HepG2 (cell line): ENCODE measurements around the gene TBC1D7. TPM values are rescaled to one million over a fixed set of nuclear protein-coding genes. Genes with fewer than 3 reads are reported as not detected.

Experiments used
- CSRNP1 ChIP-seq: sonication (generic); formaldehyde crosslinking; IDR thresholded peaks from 2 replicates; pipeline ENCODE4 v1.8.1; 2023; ENCODE audit warnings: mild to moderate bottlenecking, missing genetic modification reagents
- GFI1 ChIP-seq: sonication (generic); formaldehyde crosslinking; IDR thresholded peaks from 2 replicates; pipeline ENCODE4 v1.5.0; 2020; ENCODE audit warnings: missing genetic modification reagents, mild to moderate bottlenecking, borderline replicate concordance
- GZF1 ChIP-seq: sonication (generic); formaldehyde crosslinking; IDR thresholded peaks from 2 replicates; pipeline ENCODE4 v1.5.1; 2020; ENCODE audit warnings: mild to moderate bottlenecking, missing genetic modification reagents
- KAT7 ChIP-seq: IDR thresholded peaks from 2 replicates; pipeline ENCODE4 v1.6.1; 2018; ENCODE audit warnings: borderline replicate concordance, missing compliant biosample characterization
- KAT8 ChIP-seq: IDR thresholded peaks from 2 replicates; pipeline ENCODE4 v1.6.1; 2016; ENCODE audit warnings: missing genetic modification reagents, missing compliant biosample characterization
- MED8 ChIP-seq: sonication (generic); formaldehyde crosslinking; IDR thresholded peaks from 2 replicates; pipeline ENCODE4 v1.8.1; 2023; ENCODE audit warnings: mild to moderate bottlenecking, missing genetic modification reagents; ENCODE audit not compliant: insufficient replicate concordance
- MLLT10 ChIP-seq: sonication (generic); formaldehyde crosslinking; IDR thresholded peaks from 2 replicates; pipeline ENCODE4 v1.4.0; 2020; ENCODE audit warnings: missing genetic modification reagents
- PAF1 ChIP-seq: IDR thresholded peaks from 2 replicates; pipeline ENCODE4 v1.6.1; 2016; ENCODE audit warnings: missing genetic modification reagents, missing compliant biosample characterization
- REL ChIP-seq: sonication (generic); formaldehyde crosslinking; conservative IDR thresholded peaks from 2 replicates; pipeline ENCODE4 v1.8.0; 2022; ENCODE audit warnings: mild to moderate bottlenecking, missing genetic modification reagents, moderate library complexity
- REXO4 ChIP-seq: sonication (generic); formaldehyde crosslinking; IDR thresholded peaks from 2 replicates; pipeline ENCODE4 v1.8.0; 2022; ENCODE audit warnings: missing genetic modification reagents, mild to moderate bottlenecking, borderline replicate concordance
- RFX5 ChIP-seq: IDR thresholded peaks from 2 replicates; pipeline ENCODE4 v1.6.1; 2011; ENCODE audit warnings: low read depth, low read length, improper control_type of control experiment
- RFXANK ChIP-seq: IDR thresholded peaks from 2 replicates; pipeline ENCODE4 v1.6.1; 2016
- SKIL ChIP-seq: sonication (generic); formaldehyde crosslinking; IDR thresholded peaks from 2 replicates; pipeline ENCODE4 v1.8.0; 2022; ENCODE audit warnings: missing genetic modification reagents, mild to moderate bottlenecking, moderate library complexity, borderline replicate concordance
- SMAD1 ChIP-seq: sonication (generic); formaldehyde crosslinking; IDR thresholded peaks from 2 replicates; pipeline ENCODE4 v1.4.0; 2020; ENCODE audit warnings: missing genetic modification reagents, low read depth, mild to moderate bottlenecking, borderline replicate concordance
- SNAPC5 ChIP-seq: sonication (generic); formaldehyde crosslinking; IDR thresholded peaks from 2 replicates; pipeline ENCODE4 v1.8.1; 2023; ENCODE audit warnings: mild to moderate bottlenecking, missing genetic modification reagents, borderline replicate concordance
- SOX5 ChIP-seq: IDR thresholded peaks from 2 replicates; pipeline ENCODE4 v1.6.1; 2016; ENCODE audit warnings: borderline replicate concordance
- SP5 ChIP-seq: IDR thresholded peaks from 2 replicates; pipeline ENCODE4 v1.6.1; 2016; ENCODE audit warnings: low read depth, borderline replicate concordance
- XRCC5 ChIP-seq: fragments of 200-400 bp; formaldehyde crosslinking; optimal IDR thresholded peaks from 2 replicates; pipeline ENCODE3; 2017; ENCODE audit warnings: mild to moderate bottlenecking, low read length
- ZBED4 ChIP-seq: sonication (generic); formaldehyde crosslinking; IDR thresholded peaks from 2 replicates; pipeline ENCODE4 v1.4.0; 2020; ENCODE audit warnings: missing genetic modification reagents, borderline replicate concordance
- ZNF24 ChIP-seq: fragments of 450-650 bp; IDR thresholded peaks from 2 replicates; pipeline ENCODE4 v1.6.1; 2017; ENCODE audit warnings: antibody characterized with exemption, mild to moderate bottlenecking
- ZNF329 ChIP-seq: sonication (generic); formaldehyde crosslinking; IDR thresholded peaks from 2 replicates; pipeline ENCODE4 v1.9.0; 2021; ENCODE audit warnings: low read depth, mild to moderate bottlenecking, missing genetic modification reagents
- ZNF331 ChIP-seq: sonication (generic); formaldehyde crosslinking; IDR thresholded peaks from 2 replicates; pipeline ENCODE4 v1.4.0; 2020; ENCODE audit warnings: missing genetic modification reagents
- ZNF543 ChIP-seq: sonication (generic); formaldehyde crosslinking; IDR thresholded peaks from 2 replicates; pipeline ENCODE4 v1.4.0; 2020; ENCODE audit warnings: mild to moderate bottlenecking, missing genetic modification reagents
- ZNF652 ChIP-seq: IDR thresholded peaks from 2 replicates; pipeline ENCODE4 v1.6.1; 2016; ENCODE audit warnings: low read depth, borderline replicate concordance
- ZNF792 ChIP-seq: IDR thresholded peaks from 2 replicates; pipeline ENCODE4 v1.6.1; 2016
- polyA plus RNA-seq, 8 experiments: library from polyadenylated mRNA; depleted of rRNA in 3 of 8; stranded (reverse) in 7 of 8; unstranded in 1 of 8; fragments of >200 nt; fragmentation: Illumina TruSeq in 4 of 8; extraction: Trizol in 4 of 8; gene quantifications; 2 replicates each; pipeline versions ENCODE4 v1.2.1 to v1.2.3, GENCODE V29; 2011 to 2016; ENCODE audit warnings: low read depth in 4 of 8, missing spikeins in 1 of 8, mixed read lengths in 1 of 8; ENCODE audit not compliant: insufficient read depth in 1 of 8
- total RNA-seq, 5 experiments: library from RNA; depleted of rRNA; stranded (reverse); fragments of >200 nt; fragmentation: Illumina TruSeq; extraction: Trizol; gene quantifications; 2 replicates each; pipeline ENCODE4 v1.2.3, GENCODE V29; 2016; ENCODE audit warnings: low read depth in 1 of 5

Gene TBC1D7
- total and polyA plus RNA-seq, 2 of the 13 experiments (the other 11 are each of a cell fraction or from before 2014, with no cell fraction given): 23.3 to 30.8 TPM

- no peak for TF ChIP-seq ZBED4 (CRISPR knock-in tag)
- TF ChIP-seq SNAPC5 (CRISPR knock-in tag): no peak
- TF ChIP-seq REL (CRISPR knock-in tag): no peak
- TF ChIP-seq GZF1 (CRISPR knock-in tag): no peak
- TF ChIP-seq ZNF792 (CRISPR knock-in tag): 0 out of 2 replicates have a peak, but pooled peaks have one; percentile 27
- TF ChIP-seq SP5 (CRISPR knock-in tag): no peak
- TF ChIP-seq ZNF24: no peak
- no peak for TF ChIP-seq GFI1 (CRISPR knock-in tag)
- TF ChIP-seq SMAD1 (CRISPR knock-in tag): 0 out of 2 replicates have a peak, but pooled peaks have one; percentile 27
- no peak for TF ChIP-seq MED8 (CRISPR knock-in tag)
- TF ChIP-seq ZNF329 (CRISPR knock-in tag): no peak
- no peak for TF ChIP-seq MLLT10 (CRISPR knock-in tag)
- no peak for TF ChIP-seq KAT7 (CRISPR knock-in tag)
- TF ChIP-seq ZNF331 (CRISPR knock-in tag): 0 out of 2 replicates have a peak, but pooled peaks have one; percentile 14
- TF ChIP-seq KAT8 (CRISPR knock-in tag): 0 out of 2 replicates have a peak, but pooled peaks have one; percentile 37
- no peak for TF ChIP-seq REXO4
- no peak for TF ChIP-seq ZNF652 (CRISPR knock-in tag)
- no peak for TF ChIP-seq SKIL
- TF ChIP-seq RFXANK: no peak
- no peak for TF ChIP-seq RFX5
- no peak for TF ChIP-seq CSRNP1 (CRISPR knock-in tag)
- peak; percentile 41 for TF ChIP-seq XRCC5
- no peak for TF ChIP-seq ZNF543 (CRISPR knock-in tag)
- no peak for TF ChIP-seq PAF1 (CRISPR knock-in tag)
- no peak for TF ChIP-seq SOX5 (CRISPR knock-in tag)
Observed at GRCh38 chr6:13336553-13336952, 8.2 kb upstream of the TBC1D7 start (continued).
